ENCODE data around the gene SDK1.

SDK1 gene

DNA sequence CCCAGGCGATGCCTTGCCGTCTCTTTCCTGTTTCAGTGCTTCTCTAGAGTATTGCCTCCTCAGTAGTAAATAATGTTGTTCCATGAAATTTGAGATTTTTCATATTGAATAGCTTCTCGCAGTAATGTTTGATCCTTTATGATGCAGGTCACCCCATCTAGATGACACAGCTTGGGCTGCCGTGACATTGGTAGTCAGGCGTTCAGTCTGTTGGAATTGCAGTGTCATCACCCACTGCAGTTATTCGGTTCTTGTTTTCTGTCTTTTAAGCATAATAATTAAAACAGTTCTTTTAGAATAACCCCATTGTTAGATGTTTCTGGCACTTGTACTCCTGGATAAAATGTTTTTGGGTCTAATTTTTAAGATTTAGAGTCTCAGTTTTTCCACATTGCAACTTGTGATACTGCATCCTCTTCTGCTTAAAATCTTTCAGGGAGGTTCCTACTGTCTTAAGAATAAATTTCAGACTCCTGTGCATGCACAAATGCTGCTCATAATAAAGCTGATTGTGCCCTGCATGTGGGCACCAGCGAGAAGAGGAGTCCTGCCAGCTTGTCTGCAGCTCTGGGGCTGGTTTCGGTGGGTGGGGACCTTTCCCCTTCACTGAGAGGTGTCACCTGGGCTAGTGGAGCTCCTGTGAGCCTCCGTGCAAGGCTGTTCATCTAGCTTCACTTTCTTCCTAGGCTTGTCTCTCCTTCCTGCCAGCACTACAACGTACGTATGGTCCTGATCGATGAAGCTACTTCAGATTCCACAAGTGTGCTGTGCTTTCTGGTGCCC is 44.8 kb downstream of the SDK1 start:
- DNase-seq: no peak

DNA sequence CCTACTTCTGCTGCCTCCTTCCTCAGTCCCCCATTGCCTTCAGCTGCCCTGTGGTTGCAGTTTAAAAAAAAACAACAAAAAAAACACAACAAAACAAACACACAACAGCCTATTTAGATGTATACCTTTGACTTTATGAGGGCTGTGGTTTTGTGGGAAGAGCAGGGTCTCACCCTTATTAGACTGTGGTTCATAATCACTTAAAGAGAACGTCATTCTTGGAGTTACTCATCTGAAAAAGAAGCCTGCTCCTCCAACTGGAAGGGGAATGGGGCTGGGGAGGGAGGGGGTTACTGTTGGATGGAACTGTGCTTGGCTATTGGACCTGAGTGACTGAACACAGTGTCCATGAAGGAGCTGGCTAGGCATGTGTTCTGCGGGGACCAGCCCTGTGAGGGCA is 48.1 kb downstream of the SDK1 start:
- DNase-seq: no peak

DNA sequence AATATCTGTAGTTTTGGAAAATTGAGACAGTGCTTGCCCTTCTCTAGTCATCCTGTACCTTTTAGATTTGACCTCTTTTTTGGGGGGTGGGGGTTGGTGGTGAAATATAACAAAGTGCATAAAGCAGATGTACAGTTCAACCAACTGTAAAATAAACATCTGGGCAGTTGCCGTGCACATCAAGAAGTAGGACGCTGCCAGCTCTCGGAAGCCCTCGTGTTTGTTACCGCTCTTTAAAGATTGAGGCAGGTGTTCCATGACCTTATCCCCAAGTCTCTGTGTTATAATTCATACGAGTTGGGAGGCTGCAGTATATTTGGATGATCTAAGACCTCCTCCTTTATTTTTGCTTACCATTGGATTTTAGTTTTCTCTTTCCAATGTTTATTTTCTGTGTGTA is 55.1 kb downstream of the SDK1 start:
- no peak for DNase-seq

DNA sequence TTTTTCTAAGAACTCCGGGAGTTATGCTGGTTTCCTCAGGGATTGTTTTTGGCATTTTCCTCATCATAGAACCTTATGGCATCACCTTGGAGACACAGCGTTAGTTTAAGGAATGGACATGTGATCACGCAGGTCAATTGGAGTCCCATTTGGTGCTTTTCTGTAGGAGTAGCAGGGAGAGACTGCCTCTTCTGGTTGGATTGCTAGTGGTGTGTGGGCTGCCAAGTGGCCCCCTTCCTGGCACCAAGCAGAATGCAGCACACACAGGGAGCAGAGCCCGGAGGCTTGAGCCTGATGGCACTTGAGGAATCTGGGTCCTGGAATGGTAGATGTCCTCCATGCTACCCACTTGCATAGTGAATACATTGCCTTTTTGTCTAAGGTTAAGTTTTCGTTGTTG is 57.9 kb downstream of the SDK1 start:
- DNase-seq: no peak

DNA sequence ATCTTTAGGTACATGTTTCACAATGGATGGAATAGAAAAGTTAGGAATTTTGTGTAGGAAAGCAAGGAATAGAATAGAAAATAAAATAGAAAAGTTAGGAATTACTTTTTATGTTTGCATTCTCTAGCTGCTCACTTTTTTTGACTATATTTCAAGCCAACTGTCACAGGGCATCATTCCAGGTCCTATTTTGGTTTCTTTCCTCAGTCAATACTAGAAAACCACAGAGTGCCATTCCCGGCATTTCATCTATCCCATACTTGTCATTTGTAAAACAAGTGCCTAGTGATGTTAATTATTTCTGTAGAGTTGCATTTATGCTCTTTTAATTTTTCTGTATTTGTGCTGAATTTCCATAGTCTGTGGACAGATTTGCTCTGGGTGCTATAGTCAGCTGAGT is 66.2 kb downstream of the SDK1 start:
- no peak for DNase-seq

DNA sequence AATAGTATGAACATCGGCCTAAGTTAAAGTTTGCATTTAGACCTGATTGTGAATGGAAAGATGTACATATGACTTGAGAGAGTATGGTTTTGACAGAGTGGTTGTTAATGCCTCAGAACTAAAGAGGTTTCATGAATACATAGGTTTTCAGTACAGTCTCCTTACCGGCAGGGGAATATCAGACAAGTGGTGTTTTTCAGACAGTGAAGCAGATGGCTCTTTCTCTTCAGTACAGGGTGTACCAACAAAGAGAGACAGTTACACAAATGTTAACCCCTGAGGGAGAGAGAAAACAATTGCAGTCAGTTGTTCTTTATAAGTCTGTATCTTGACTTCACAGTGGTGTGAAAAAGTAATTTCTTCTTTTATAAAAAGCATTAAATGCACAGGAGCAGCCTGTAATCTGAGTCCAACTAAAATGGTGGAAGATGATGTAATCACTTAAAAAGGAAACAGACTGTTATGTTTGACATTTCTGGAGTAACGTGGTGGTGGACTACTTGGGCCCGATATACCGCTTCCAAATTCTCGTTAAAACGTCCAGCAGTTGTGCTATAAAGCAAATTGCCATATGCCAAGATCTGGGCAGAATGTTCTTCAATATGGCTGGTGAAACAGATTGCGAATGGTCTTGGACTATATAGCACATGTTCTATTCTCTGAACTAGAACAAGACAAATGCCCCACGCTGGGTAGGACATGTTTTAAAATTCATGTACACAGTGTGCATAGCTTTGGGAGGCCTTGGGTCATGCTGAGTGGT is 69.2 kb downstream of the SDK1 start:
- DNase-seq: no peak

DNA sequence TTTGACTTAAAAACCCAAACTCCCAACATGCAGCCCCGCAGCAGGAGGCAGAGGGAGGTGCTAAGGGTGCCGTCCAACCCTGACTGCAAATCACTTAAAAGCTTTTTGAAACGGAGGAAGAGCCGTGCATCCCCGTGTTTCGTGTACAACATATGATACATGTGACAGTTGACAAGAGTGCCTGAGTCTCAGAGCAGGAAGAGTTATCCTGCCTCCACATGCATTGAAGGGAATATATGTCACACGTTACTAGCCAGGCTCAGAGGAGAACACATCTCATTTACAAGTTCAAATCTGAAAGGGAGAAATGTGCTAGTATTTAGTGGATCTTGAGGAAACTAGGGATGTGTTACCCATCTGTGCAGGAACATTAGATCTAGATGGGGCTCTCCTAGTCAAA is 69.9 kb downstream of the SDK1 start:
- DNase-seq: no peak

DNA sequence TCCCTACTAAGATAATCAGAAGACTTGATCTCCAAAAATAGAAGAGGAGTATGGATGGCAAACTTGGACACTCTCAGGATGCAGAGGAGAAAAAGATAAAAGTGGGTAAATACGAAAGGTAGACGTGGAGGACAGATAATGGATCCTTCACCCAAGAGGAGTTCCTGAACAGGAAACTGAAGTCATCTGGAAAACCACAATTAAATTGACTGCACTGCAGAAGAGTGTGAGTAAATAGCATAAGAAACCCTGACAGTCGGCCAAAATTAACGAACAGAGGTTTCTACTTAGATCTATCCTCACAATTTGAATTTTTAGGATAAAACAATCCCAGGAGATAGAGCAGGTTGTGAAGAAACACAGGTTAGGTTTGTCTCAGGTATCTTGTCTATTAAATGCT is 70.5 kb downstream of the SDK1 start:
- no peak for DNase-seq

DNA sequence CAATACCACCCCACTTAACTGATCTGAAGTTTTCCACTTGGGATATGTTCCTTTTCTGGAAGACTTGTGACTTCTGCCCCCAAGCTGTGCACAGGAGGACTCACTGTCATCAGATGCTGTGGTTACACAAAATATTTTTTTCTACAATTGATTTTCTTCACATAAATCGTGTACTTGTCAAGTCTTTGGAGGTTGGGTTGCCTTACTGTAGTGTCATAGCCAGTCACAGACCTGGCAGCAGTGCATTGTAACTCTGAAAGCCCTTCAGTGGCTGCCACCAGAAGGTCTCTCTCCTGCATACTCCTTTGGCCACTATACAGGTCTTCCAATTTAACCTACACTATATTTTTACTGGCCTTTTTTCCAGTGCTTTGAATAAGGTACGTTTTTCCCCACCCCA is 73.2 kb downstream of the SDK1 start:
- no peak for DNase-seq

DNA sequence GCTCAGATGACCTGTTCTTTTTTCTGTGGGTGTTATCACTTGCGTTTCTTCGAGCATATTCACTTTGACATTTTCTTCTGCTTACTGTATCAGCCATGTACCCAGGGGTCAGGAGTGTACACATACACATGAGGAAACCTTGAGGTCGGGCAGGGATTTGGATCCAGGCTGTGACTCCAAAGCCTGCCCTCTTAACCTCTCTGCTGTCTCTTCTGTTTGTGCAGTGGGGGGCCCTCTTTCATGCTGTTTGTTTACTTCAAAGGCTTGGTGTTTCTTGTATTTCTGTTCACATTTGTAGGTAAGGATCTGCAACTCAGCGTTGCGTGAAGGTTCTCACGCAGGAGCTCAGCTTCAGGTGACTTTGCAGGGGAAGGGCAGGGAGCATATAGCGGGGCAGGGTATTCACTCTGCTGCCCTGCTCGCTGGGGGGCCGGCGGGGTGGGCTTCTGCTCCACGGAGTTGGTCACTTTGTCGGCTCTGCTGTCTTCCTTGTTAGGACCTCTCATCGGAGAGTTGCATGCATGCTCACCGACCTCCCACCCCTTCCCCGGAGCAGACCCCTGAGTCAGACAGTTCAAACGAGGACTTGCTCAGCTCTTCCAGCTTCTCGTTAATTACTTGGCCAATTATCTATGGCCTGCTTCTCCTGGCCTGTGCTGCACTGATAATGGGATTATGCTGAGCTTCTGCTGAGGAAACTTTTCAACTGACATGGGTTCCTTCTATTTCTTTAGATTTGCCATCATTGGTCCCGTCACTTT is 77.5 kb downstream of the SDK1 start:
- no peak for DNase-seq

DNA sequence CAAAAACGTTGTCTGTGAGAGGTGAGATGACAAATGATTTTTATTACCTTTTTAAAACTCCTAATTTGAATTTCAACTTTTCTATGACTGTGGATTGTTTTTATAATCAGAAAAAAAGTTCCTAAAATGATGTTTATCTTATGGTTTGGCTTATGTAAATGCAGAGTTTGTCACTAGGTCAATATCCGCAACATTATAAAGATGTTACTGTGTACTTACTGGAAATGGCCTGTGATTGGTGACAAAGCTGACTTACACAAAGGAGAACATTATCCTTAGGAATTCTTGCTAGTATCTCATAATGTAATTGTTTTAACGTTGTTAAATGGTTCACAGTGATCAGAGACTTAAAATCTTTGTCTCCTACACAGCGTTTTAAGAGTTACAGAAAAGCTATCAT is 79.0 kb downstream of the SDK1 start:
- no peak for DNase-seq

DNA sequence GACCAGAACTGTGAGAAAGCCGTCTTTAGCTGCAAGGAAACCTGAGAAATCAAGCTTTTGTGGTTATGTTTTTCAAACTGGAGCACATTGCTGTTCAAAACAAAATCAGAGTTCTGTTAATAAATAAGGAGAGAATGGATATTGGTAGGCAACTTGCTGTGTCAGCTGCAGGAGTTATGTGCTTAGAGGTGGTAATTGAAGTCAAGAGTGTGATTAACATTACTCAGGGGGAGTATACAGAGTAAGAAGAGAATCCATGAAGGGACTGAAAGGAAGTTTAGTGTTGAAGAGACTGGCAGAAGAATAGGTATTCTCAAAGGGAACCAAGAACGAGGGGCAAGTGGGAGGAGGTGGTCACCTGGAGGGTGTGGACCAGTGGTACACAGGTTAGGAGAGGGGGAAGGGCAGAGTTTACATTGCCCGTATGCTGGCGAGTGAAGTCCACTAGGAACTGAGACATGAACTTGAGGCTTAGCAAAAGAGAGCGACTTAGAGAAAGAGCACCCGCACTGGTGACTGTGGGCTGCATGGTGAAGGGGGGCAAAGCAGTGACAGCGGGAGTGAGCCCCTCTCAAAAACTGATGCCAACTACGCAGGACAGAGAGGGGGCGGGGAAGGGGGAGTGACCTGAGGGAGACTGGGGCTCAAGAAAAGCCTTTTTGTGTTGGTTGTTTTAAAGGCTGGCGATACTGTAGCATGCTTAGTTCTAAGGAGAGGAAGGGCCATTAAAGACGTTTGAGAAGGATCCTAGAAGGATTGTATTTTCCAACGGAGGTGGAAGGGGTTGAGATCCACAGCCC is 80.0 kb downstream of the SDK1 start:
- no peak for DNase-seq

DNA sequence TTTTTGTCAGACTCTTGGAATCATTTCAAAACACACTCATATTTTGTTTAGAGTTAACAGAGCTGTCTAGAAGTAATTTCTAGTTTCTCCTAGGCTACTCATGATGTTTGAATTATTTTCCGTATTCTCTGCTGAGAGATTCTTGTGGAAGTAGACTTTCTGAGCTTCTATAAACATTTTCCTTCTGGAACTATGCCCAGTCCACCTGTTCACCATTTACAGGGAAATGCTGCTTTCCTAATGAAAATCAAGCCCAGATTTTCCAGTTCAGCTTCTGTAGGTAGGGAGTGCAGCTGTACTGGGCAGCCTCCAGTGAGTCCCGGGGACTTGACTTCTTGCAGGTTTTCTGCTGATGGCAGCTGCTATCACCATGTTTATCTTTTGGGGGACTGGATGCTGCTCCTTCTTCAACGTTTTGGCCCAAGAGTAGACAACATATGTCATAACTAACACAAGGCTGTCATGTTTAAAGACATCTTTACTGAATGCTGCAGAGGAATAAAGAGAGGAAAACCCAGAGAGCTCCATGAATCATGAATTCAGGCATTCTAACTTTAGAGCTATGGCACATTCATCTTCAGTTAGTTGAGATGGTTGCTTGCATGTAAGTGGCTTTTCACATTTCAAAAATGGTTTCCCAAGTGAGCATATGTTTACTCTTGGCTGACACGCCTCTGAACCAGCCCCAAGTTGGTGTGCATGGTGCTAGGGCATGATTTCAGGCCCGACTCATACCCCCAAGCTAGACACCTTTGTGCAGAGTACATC is 85.6 kb downstream of the SDK1 start:
- DNase-seq: no peak

DNA sequence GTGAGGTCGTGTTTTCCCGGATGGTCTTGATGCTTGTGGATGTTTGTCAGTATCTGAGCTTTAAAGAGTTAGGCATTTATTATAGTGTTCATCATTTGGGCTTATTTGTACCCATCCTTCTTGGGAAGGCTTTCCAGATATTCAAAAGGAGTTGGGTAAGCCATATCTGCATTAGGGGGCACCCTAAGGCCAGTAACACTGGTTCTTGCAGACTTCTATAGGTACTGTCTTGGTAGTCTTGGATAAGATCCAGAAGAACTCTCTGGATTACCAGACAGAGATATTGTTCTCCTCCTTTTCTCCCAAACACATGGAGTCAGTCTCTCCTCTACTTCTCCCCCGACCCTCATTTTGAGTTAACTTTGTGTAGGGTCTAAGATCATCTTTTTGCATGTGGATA is 92.8 kb downstream of the SDK1 start:
- DNase-seq: no peak

DNA sequence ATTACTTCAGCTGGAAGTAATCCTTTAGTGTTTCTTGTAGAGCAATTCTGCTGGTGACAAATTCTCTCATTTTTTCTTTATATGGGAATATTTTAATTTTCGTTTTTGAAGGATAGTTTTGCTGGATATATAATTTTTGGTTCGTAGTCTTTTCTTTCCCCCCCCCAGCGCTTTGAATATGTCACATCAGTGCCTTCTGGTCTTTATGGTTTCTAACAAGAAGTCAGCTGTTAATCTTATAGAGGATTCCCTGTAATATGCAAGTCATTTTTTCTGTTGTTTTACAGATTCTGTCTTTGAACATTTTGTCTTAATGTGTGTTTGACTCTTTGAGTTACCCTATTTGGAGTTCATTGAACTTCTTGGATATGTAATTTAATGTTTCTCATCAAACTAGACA is 96.3 kb downstream of the SDK1 start:
- DNase-seq: no peak

DNA sequence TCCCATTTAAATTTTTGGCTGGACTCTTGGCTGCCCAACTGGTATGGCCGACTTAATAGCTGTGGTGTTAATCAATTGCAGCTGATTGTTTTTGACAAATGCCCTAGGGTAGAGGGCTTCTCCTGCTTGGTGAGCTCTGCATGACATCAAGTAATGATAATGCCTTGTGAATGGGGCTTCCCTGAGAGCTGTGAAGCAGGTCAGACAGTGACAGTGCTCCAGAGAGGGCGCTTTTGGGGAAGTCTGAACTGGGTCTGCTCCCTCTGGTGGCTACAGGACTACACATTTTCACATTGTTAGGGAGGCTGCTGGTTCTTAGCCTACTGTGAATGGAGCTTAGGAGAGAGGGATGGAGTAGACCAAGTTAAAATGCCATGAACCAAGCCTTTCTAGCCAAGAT is 98.8 kb downstream of the SDK1 start:
- no peak for DNase-seq

DNA sequence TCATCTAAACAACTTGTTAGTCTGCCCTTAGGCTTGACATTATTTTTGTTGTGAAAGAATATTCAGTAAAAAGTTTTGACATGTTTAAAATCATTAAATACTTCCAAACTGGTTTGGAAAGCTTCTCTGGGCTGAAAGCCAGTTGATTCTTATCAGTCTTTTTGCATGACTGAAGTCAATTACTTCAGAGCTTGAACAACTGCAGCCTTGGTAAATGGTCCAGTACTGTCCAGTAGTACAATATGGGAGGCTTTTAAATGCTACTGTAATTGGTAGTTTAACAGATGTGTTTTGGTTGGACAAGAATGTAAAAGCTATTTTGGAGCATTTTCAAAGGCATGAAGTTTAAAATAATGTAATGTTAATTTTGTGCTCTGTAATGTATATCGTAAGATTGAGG is 103.4 kb downstream of the SDK1 start:
- DNase-seq: no peak

DNA sequence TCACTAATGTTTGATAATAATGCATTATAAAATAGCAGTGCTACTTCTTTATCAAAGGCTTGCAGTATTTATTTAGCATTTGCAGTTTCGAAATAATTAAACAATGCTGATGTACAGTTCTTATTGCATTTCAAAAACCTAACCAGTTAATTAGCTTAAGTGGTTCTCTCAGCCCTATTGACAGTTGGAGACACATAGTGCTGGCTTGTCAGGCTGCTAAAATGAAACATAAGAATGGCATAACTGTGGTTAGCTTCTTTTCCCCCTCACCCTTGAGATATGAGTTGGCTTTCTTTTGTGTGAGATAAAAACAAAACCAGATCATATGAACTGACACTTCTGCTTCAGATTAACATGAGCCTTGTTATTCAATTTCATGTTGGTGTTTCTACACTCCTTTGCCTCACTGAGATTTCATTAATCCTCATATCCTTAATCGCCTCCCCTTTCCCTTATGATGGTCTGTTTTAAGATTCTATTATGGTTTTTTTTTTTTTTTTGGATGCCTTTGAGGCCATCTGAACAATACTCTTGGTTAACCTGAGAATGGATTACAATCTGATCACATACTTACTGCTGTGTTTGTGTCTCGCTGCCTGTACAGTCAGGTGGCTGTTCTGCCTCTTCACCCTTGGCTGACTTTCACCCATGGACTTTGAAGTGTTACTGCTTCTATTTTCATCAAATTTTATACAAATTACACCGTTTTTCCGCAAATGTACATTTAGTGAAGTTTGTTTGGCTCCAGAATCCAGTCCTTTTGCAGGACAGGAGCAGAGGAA is 108.0 kb downstream of the SDK1 start:
- DNase-seq: no peak

DNA sequence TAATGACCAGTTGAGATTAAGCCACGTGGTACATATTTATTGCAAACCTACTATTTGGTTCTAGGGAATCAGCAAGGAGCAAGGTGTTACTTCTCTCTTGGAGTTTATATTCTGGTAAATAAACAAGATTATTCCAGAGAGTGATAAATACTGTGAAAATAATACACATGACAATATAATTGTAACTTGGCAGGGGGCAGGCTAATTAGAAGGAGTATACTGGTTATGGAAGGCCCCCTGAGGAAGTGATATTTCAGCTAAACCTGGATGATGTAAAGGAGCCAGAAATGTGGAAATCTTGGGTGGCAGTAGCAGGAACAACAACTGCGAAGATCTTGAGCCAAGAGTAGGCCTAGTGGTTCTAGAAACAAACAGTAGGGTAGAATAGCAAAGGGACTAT is 111.8 kb downstream of the SDK1 start:
- DNase-seq: no peak

DNA sequence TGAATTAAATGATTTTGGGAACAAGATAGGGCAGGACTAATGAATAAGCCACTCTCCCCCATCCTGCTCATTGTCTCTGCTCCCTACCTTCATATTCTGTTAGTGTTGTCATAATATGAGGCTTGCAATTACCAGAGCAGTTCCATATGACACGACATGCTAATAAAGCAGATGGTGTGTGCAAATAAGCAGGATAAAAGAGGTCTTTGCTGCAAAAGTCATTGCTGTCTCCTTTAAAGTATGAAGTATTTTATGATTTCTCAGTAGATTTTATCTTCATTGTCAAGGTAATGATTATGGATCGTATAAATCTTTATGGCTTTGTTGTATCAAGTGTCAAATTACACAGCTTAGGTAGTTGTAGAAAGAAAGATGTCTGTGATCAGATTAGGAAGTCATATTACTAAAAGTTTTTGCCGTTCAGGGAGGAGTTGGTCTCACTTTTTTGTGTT is 114.8 kb downstream of the SDK1 start:
- DNase-seq: no peak

DNA sequence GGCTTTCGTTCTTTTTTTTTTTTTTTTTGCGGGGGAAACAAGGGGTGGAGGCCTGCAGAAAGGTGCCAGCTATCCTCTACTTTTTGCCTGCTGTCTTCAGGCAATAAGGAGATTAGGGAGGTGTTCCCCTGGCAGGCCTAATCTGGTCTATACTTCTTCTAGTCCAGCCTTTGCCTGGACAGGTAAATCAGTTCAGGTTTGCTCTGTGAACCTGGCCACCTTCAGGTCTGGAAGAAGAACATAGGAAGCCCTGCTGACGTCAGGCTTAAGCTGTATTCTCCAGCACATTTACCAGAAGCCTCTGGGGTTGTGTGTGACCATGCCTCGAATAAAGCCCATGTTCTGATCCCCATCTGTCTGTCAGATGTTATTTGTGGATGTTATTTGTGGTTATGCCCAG is 115.4 kb downstream of the SDK1 start:
- DNase-seq: no peak

All from CD4-positive, alpha-beta T cell treated with Interleukin-17A for 1 hour (primary cell).